NOMO-1 (cell line): Measurements from ENCODE around the gene CALU.

Experiments
- DNase-seq, 2 experiments: peaks; one replicate each; lab custom pipeline; 2025; ENCODE audit not compliant: unreplicated experiment in 2 of 2; lab: John Stamatoyannopoulos, UW

The CALU gene

DNA sequence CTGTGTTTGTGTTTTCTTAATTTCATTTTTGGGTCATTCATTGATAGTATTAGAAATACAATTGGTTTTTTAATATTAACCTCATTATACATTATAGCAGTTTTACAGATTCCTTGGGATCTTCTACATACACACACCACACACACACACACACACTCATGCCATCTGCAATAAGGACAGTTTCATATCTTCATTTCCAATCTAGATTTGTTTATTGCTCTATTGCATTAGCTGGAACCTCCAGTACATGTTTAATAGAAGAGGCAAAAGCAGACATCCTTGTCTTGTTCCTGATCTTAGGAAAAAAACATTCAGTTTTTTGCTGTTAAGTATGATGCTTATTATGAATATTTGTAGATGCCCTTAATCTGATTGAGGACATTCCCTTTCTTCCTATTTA lies 17.8 kb upstream of the CALU start:
- no peak for DNase-seq

DNA sequence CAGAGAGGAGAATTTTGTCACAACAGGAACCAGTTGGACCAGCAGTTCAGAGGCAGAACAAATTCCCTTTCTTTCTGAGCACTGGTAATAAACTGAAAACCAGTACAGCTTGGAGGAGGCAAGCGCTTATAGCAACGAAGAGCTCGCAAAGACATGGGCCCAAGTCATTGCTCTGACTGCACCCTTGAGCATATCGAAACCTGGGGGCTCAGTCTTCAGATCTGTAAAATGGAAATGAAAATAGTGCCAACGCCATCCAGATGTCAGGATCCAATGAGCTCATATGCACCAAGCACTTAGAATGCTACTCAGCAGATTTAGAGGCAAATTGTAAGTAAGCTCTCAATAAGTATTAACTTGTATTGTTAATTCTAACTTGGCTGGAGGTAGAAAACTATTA lies 14.4 kb upstream of the CALU start:
- no peak for DNase-seq

DNA sequence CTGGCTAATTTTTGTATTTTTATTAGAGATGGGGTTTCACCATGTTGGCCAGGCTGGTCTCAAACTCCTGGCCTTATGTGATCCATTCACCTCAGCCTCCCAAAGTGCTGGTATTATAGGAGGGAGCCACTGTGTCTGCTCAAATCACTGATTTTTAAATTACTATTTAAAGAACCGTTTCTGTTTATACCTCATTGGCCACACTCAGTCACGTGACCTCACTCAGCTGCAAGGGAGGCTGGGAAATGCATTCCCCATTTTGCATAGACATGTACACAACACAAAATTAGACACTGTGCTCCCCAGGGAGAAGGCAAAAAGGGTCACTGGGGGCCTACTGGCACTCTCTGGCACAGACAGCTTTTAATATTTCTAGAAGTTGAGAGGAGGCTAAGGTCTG lies 13.6 kb upstream of the CALU start:
- DNase-seq, result no peak

DNA sequence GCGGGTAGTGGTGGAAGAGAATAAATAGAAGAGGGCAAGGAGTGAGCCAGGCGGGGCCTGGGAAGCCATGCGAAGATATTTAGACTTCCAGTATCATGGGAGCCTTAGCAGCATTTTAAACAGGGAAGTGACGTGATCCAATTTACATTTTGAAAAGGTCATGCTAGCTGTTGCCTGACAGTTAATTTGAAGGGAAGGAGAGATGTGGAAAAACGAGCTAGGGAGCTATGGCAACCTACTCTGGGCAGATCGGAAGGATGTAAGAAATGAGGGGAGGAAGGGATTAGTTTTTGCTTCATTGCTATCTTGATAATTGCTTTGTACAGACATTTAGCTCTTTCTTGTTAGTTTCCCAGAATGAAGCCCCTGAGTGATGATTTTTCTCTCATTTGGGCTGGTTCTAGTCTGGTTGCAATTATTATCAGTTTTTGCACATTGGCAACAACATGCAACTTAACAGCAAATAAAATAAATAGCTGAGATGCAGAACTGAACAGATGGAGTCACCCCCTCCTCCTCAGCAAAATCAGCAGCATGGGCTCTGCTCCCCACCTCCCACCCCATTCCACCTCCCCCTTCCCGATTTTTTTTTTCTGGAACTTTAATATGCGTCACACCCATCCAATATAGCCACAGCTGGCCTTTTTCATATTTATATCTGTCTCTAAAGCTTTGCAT lies 13.0 kb upstream of the CALU start:
- DNase-seq, result no peak

DNA sequence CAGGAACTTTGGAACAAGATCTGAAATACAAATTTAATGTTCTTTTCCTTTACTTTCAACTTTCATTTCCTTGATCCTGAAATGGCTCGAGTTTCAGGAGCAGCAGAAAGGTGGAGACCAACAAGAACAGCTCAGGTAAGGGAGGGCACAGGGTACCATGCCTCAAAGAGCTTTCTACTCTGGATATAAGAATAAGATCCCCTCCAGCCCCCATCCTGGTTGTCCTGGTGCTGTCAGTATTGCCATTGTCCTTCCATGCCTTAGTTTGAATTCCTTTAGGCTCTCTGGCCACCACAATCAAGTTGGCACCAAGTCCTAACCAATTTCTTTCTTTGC lies 12.5 kb upstream of the CALU start:
- DNase-seq, result no peak

DNA sequence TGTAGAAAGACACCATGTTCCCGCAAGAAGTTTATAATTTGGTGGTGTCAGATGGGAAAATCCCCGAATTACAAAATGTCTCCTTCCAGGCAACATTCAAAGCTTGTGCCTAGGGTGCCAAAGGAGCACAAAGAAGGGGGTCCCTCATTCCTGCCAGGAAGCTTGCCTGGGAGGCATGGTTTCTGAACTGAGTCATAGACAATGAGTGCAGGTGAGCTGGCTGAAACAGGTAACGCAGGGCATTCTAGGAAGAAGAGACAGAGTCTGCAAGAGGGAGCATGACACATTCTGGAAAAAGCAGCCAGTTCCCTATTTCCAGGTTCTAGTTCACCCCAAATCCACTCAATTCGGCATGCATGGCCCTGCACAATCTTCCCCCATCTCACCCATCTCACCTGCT lies 11.9 kb upstream of the CALU start:
- DNase-seq, result no peak

DNA sequence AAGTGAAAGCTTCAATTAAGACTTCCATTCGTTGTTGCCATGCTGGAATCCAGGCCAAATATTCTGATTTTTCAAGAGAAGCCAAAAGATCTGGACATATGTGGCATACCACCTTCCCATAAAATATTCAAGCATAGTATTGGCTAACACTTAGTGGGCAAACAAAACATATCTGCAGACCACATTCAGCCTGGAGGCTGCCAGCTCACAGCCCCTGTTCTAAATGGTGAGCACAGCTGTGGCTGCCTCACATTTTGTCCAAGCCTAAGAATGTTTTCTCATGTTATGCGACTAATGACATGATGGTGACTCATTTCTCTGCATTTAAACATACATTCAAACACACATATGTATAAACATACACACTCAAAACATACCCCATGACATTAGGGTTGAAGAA lies 10.6 kb upstream of the CALU start:
- no peak for DNase-seq

DNA sequence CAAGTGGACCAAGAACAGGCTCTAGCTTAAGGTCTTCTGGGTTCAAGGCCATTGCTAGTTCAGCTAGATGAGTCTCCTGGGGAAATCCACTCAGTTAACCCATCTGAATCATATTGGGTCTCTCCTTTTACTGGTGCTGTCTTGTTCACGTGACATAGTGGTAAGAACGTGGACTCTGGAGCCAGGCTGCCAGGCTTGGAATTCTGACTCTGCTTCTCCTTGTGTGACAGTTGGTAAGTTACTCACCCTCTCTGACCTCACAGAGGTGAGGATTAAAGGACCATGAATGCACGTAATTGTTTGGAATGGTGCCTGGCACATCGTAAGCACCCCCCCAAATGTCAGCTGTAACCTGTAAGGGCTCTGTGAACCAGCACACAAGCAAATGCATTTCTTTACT lies 9.7 kb upstream of the CALU start:
- no peak for DNase-seq

DNA sequence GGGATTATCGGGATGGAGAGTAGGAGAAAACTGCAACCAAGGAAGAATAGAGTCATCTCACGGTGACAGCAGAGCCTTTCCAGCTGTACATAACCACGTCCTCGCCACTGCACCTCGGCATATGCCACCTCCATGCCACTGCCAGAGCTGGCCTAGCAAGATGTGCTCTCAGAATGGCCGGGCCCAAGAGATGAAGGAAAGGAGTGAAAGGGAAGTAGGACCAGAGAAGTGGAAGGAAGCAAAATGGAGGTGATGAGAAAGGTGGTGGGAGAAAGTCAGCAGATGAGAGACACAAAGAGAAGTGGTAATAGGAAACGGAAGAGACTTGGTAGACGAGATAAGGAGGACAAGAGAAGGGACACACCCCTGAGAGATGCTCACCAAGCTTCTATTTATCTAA lies 8.0 kb upstream of the CALU start:
- no peak for DNase-seq

DNA sequence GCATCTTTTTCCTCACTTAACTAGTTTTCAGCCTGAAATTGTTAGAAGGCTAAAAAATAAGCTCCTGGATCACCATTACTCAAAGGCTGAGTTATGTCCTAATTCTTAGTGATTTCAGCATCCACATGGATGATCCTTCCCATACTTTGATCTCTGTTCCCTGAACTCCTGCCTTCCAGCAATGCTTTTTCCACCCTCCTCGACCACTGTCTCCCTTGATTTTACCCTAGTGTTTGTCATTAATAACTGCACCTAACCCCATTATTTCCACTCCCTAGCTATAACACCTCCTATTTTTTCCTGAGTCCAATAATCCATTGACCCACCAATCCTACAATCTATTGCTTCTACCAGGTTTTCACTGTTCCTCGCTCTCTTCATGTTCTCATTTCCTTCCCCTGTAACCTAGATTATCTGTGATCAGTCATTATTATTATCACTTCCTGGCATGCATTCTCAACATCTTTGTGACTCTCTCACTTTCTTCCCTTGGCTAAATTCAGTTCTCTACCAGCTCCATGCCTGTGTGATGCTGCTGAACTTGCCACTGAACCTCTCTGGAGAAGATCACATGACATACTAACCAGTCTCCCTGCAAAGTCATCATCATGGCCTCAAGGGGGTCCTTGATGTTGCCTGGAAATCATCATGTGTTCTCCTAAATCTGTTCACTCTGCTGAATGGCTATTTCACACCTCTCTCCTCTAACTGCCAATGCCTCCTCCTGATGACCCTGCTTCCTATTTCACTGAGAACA lies 6.5 kb upstream of the CALU start:
- DNase-seq, result no peak

DNA sequence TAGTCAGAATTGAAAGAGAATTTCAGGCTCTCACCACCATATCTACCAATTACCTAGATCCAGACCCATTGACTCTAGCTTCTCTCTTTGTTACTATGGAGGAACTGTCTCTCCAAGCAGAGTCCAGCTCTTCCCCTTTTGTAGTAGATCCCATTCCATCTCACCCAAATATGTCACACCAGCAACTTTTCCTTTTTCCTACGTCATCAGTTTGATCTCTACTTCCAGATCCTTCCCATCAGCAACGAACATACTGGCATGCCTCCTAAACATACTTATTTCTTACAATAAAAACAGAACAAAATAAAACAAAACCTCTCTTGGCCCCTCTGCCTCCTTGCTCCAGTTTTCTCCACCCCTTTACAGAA lies 5.9 kb upstream of the CALU start:
- DNase-seq, result no peak

DNA sequence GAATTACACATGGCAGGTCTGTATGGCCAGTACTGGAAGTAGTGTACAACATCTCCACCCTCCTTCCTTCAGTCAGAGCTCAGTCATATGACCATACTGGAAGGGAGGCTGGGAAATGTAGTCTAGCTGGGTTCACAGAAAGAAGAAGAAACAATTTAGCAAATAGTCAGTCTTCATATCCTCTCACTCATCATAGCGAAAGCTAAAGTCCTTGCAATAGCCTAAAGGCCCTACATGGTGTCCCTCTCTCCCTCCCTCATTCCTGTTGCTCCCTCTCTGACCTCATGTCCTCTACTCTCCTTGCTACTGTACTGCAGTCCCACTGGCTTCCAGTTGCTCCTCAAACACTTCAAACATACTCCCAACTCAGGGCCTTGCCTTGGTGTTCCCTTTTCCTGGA lies 4.3 kb upstream of the CALU start:
- DNase-seq, result peak in 1 of 2 experiments; percentile 27

DNA sequence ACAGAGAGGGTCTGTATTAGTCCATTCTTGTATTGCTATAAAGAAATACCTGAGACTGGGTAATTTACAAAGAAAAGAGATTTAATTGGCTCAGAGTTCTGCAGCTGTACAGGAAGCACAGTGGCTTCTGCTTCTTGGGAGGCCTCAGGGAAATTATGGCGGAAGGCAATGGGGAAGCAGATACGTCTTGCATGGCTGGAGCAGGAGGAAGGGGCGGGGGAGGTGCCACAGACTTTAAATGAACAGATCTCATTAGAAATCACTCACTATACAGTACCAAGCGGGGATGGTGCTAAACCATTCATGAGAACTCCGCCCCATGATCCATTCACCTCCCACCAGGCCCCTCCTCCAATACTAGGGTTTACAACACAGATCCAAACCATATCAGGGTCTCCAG lies 3.7 kb upstream of the CALU start:
- DNase-seq, result peak; percentile 3 to 6

DNA sequence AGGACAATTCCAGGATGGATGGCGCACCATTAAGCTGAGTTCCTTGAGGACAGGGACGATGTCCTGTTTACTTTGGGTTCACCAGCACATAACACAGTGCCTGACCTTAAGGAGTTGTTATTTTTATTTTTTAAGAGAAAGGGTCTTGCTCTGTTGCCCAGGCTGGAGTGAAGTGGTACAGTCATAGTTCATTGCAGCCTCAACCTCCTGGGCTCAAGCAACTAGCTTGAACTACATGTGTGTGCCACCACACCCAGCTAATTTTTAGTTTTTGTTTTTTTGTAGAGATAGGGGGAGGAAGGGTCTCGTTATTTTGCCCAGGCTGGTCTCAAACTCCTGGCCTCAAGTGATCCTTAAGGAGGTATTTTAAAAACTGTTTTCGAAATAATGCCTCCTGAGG lies 1.7 kb upstream of the CALU start:
- DNase-seq, result no peak

DNA sequence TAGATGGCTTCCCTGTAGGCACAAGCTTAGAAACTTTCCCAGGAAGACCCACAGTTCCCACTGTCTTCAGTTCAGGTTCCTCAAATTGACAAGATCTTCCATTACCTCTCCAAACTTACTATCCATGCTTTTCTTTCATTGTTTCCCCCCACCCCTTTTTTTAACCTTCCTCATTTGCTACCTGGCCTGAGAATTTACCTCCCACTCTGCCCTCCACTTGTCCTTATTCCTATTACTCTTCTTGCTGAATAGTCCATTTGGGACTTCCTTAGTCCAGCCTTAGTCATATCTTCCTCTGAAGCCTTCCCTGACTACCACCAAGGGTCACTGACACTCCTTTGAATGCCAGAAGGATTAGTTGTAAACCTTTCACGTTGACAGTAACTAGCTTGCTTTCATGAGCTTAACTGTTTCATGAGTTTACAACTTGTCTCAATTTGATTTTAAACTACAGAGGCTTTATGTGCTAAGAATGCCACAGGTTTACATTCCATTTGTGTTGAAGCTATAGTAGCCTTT lies 1.2 kb upstream of the CALU start:
- DNase-seq, result no peak

DNA sequence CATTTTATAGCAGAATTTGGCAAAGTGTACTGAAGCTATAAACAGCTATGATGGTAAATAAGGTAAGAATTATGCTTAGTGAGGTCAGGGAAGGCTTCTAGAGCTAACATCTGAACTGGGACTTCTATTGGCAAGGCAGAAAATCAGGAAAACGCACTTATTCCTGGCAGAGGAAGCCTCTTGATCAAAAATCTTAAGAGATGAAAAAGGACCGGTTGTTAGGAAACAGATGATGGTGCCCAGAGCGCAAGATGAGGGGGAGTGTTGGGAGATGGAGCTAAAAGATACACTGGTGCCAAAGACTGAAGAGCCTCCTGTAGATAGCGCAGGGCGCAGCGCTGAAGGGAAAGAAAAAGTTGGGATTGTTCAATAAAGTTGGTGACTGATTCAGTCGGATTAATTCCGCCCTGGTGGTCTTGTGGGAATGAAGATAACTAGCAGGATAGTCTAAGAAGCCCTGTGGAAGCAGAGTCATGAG lies 550 bp upstream of the CALU start:
- DNase-seq, result no peak

DNA sequence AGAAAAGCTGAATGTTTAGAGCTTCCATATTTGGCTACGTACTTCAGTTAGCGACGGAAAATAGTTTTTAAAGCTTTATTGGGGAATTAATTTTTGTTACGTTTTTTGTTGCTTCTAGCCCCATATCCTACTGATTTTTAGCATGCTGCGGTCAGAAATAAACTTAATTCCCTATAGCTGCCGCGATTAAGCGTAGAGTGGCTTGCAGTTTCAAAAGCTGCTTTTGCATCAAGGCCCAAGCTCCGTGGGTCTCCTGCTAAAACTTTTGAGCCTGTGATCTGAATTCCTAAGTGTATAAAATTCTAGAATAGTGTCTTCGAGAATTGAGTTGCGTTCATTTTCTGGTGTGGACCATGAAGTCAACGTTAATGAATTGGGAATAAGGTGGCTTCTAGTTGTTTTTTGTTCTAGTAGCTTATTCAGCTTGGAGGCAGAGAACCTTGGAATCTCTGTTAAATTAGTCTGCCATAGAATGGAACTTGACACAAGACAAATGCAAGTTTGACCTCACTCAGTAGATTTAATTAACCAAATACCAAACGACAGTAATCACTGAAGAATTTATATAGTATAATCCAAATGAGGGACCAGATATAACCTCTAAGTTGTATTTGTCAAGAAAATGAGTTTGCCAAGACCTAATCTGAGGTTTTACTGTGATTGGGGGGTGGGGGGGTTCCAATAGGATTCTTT lies 977 bp downstream of the CALU start:
- no peak for DNase-seq

DNA sequence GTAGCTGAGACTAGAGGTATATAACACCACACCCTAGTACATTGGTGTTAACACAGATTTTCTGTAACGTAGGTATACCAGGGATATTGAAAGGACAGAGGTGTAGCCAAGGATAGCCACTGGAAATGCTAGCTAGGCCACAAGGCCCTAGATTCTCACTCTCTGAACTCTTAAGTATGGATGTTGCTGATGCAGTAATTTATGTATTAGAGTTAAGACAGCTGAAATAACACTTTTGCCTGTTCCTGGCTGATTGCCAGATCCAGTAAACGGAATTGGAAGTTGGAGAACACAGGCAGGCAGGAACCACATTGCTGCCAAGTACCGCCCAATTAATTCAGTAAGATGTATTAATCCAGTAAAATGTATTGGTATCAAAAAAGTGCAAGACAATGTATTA lies 1.8 kb downstream of the CALU start:
- no peak for DNase-seq

DNA sequence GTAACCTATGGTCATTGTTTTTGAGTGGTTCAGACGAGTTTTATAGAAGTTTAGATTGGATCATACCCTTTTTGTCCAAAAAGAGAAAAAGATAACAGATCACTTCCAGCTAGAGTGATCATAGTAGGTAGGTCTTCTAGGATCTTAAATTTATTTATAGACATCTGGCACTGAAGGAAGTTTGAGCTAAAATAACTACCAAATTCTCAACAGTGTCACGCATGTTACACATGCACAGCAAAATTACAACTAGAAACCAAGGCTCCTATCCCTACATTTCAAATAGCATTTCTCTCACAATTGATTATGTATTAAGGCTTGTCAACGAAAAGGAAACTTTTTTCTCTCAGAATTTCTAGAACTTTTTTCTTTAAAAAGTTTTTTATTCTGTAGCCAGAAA lies 2.3 kb downstream of the CALU start:
- no peak for DNase-seq

DNA sequence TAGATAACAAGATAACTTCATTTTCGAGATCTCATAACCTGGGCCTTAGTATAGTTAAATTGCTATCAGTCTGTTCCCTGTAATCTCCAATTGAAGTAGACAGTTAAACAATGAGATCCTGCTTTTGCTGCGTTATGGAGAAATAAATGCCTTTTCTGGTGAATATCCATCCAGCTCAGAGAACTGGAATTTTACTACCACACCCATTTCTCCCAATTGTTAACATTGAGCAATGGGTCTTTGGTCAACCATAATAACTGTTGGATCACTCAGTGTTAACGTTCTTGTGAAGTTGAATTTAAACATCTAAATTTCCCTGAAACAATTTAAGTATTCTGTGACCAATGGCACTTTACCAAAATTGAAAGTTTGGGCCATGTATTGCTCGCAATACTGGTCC lies 3.0 kb downstream of the CALU start:
- no peak for DNase-seq

DNA sequence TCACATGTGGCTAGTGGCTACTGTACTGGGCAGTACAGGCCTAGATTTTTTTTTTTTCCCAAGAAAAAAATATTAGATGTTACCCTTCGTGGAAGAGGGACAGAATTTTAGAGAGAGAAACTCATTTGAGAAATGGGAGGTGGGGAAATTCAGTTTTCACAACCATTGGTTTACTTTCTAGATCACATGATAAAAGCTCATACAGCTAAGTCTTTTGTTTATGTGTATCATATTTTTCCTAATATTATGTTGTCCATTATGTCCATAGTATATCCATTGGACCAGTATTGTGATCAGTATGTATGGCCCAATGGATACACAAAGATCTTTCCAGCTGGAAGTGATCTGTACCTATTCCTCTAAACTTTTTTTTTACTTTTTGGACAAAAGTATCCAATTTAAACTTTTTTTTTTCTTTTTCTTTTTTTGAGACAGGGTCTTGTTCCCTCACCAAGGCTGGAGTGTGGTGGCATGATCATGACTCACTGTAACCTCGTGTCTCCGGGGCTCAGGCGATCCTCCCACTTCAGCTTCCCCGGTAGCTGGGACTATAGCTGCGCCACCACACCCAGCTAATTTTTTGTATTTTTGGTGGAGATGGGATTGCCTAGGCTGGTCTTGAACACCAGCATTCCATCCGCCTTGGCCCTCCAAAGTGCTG lies 4.1 kb downstream of the CALU start:
- no peak for DNase-seq
